Measurements from ENCODE around the gene MYZAP. TPM values are rescaled to one million over a fixed set of nuclear protein-coding genes. Genes with fewer than 3 reads are reported as not detected.

The MYZAP gene
- polyA plus RNA-seq, 2 of the 4 experiments (the other 2 are of a cell fraction): 1.2 to 2.4 TPM

- POLR2A ChIA-PET: no interaction called here
- H3K4me1 ChIP-seq: peaks cover 23% of the 10 kb centered on the region
Observed at GRCh38 chr15:57568299-57568698, 23.4 kb upstream of the MYZAP start.

GRCh38 chr15:57570340-57570739 lies 21.4 kb upstream of the MYZAP start:
- Histone ChIP-seq H3K4me3 (no peak overlapping the region), H3K4me2 (0 out of 3 replicates have a peak overlapping the region, but pooled peaks have one; percentile 56), H3K4me1 (peaks cover 18% of the 10 kb centered on the region), H3K27ac (peak overlapping the region; percentile 42 to 67; a peak in 4 of 6 replicates), H3K9me3 (no peaks in the 10 kb centered on the region)
- ChIA-PET POLR2A (no interaction called here), CTCF (no interaction called here)
- FAIRE-seq: no peak
- no peak for DNase-seq (ENCODE audit: low read depth in 1 of 2, low spot score in 1 of 2)
- WGBS (ENCODE audit: missing lambda C conversion rate): 79% methylated on average over 2 of the region's 2 CpGs
- no peak for TF ChIP-seq CHD4 (IDR thresholded peaks at IDR 0.05; ENCODE audit: borderline replicate concordance)
- no peak for TF ChIP-seq ZSCAN20 (CRISPR knock-in tag; IDR thresholded peaks at IDR 0.05)
- TF ChIP-seq BHLHE40 (IDR thresholded peaks at IDR 0.05; ENCODE audit: low read depth, low read length): no peak
- TF ChIP-seq TP53 (CRISPR knock-in tag; IDR thresholded peaks at IDR 0.05): no peak
- TF ChIP-seq MAFK (IDR thresholded peaks at IDR 0.05; ENCODE audit: partially characterized antibody): no peak
- TF ChIP-seq NR3C1 (IDR thresholded peaks at IDR 0.05): no peak
- no peak for TF ChIP-seq JUN (IDR thresholded peaks at IDR 0.05)
- TF ChIP-seq POLR2AphosphoS2 (conservative IDR thresholded peaks at IDR 0.05; ENCODE audit: low read length): no peak
- no peak for TF ChIP-seq HOXB13 (CRISPR knock-in tag; IDR thresholded peaks at IDR 0.05; ENCODE audit: low read depth)
- TF ChIP-seq CTCF (IDR thresholded peaks at IDR 0.05): no peak
- TF ChIP-seq ESRRA (IDR thresholded peaks at IDR 0.05; ENCODE audit: borderline replicate concordance, low read length): no peak
- TF ChIP-seq RCOR1 (IDR thresholded peaks at IDR 0.05; ENCODE audit: low read depth, low read length): no peak
- no peak for TF ChIP-seq SREBF2 (IDR thresholded peaks at IDR 0.05)
- ATAC-seq: no peak

More at GRCh38 chr15:57568299-57568698, 23.4 kb upstream of the MYZAP start:
- WGBS (ENCODE audit: missing lambda C conversion rate): 88% methylated on average over 2 of the region's 2 CpGs
- ATAC-seq: no peak
- no peak for DNase-seq (ENCODE audit: low read depth in 1 of 2, low spot score in 1 of 2)
- no peak for TF ChIP-seq BHLHE40 (IDR thresholded peaks at IDR 0.05; ENCODE audit: low read depth, low read length)
- TF ChIP-seq ESRRA (IDR thresholded peaks at IDR 0.05; ENCODE audit: borderline replicate concordance, low read length): no peak
- TF ChIP-seq HOXB5 (CRISPR knock-in tag; IDR thresholded peaks at IDR 0.05): no peak
- TF ChIP-seq ELK1 (IDR thresholded peaks at IDR 0.05; ENCODE audit: low read depth, low read length): no peak
- no peak for TF ChIP-seq USF2 (IDR thresholded peaks at IDR 0.05)
- no peak for TF ChIP-seq KDM5A (IDR thresholded peaks at IDR 0.05)
- TF ChIP-seq CHD2 (IDR thresholded peaks at IDR 0.05; ENCODE audit: low read length, partially characterized antibody): no peak
- TF ChIP-seq TFCP2L1 (CRISPR knock-in tag; IDR thresholded peaks at IDR 0.05): no peak
- TF ChIP-seq CEBPB (IDR thresholded peaks at IDR 0.05): no peak
- no peak for TF ChIP-seq ZFP36 (IDR thresholded peaks at IDR 0.05; ENCODE audit: borderline replicate concordance, partially characterized antibody)
- TF ChIP-seq RAD21 (conservative IDR thresholded peaks at IDR 0.05 in 1 of 2, IDR thresholded peaks at IDR 0.05 in 1 of 2): no peak
- no peak for TF ChIP-seq MYC (IDR thresholded peaks at IDR 0.05; ENCODE audit: borderline replicate concordance, low read length)
- TF ChIP-seq CBX8 (IDR thresholded peaks at IDR 0.05): no peak
- no peak overlapping the region for H3K4me3 ChIP-seq
- no peak for FAIRE-seq
- no peak overlapping the region for H3K4me2 ChIP-seq
- H3K27ac ChIP-seq: no peak overlapping the region
- H3K9me3 ChIP-seq: no peaks in the 10 kb centered on the region
- CTCF ChIA-PET: interaction anchor here (0.7 to 11.8 kb wide), 10 partner anchors 8 to 1965 kb away, joined by 3 to 286 read pairs (median 4); no protein-coding TSS in a partner anchor
